HEK293T (cell line): ENCODE measurements around the gene FAM114A2.

ENCODE experiments used
- ARNT ChIP-seq: fragments of 450-650 bp; IDR thresholded peaks from 2 replicates; pipeline ENCODE4 v1.6.1; 2017; ENCODE audit warnings: mild to moderate bottlenecking
- BHLHE40 ChIP-seq: fragments of 450-650 bp; IDR thresholded peaks from 2 replicates; pipeline ENCODE4 v1.6.1; 2016; ENCODE audit warnings: mild to moderate bottlenecking, moderate library complexity, borderline replicate concordance
- ELF4 ChIP-seq: fragments of 450-650 bp; IDR thresholded peaks from 2 replicates; pipeline ENCODE4 v1.6.1; 2017; ENCODE audit warnings: antibody characterized with exemption
- FOXA1 ChIP-seq: fragments of 450-650 bp; IDR thresholded peaks from 2 replicates; pipeline ENCODE4 v1.6.1; 2016; ENCODE audit warnings: mild to moderate bottlenecking
- FOXK2 ChIP-seq: fragments of 450-650 bp; IDR thresholded peaks from 2 replicates; pipeline ENCODE4 v1.6.1; 2016; ENCODE audit warnings: mild to moderate bottlenecking
- FOXM1 ChIP-seq: fragments of 450-650 bp; IDR thresholded peaks from 2 replicates; pipeline ENCODE4 v1.6.1; 2017; ENCODE audit warnings: mild to moderate bottlenecking, borderline replicate concordance
- HDGF ChIP-seq: fragments of 450-650 bp; IDR thresholded peaks from 2 replicates; pipeline ENCODE4 v1.6.1; 2017; ENCODE audit warnings: antibody characterized with exemption, borderline replicate concordance
- L3MBTL2 ChIP-seq: fragments of 450-650 bp; conservative IDR thresholded peaks from 2 replicates; pipeline ENCODE4 v1.6.1; 2016; ENCODE audit warnings: mild to moderate bottlenecking
- LEF1 ChIP-seq: fragments of 450-650 bp; IDR thresholded peaks from 2 replicates; pipeline ENCODE4 v1.6.1; 2017; ENCODE audit warnings: mild to moderate bottlenecking, borderline replicate concordance
- NFRKB ChIP-seq: fragments of 450-650 bp; IDR thresholded peaks from 2 replicates; pipeline ENCODE4 v1.6.1; 2016; ENCODE audit warnings: mild to moderate bottlenecking, moderate library complexity
- SP1 ChIP-seq: fragments of 450-650 bp; IDR thresholded peaks from 2 replicates; pipeline ENCODE4 v1.6.1; 2017
- SUZ12 ChIP-seq: fragments of 450-650 bp; IDR thresholded peaks from 2 replicates; pipeline ENCODE4 v1.6.1; 2016; ENCODE audit warnings: mild to moderate bottlenecking
- ZNF384 ChIP-seq: fragments of 450-650 bp; IDR thresholded peaks from 2 replicates; pipeline ENCODE4 v1.6.1; 2016

- TF ChIP-seq ZNF384 (no peak), SP1 (no peak), FOXA1 (no peak), NFRKB (no peak), FOXM1 (no peak), ELF4 (no peak), HDGF (no peak), BHLHE40 (no peak), L3MBTL2 (no peak), SUZ12 (no peak), LEF1 (no peak), FOXK2 (no peak), ARNT (no peak)
These were observed 74.4 kb downstream of the FAM114A2 start for GRCh38 chr5:153964191-153964879.
